NCI-H146 (cell line): ENCODE measurements around the gene ASAP2.
"Not testable (repeated sequence)": the region's sequence is repeated elsewhere in the genome, so short reads cannot be mapped to it uniquely, and the experiment has no call there.

Experiments
- DNase-seq: peaks from one replicate; lab custom pipeline; 2025; lab: John Stamatoyannopoulos, UW

Gene ASAP2

GRCh38 chr2:9380702-9381628, 174.4 kb downstream of the ASAP2 start:
- DNase-seq: no peak

- DNase-seq: no peak
Observed at GRCh38 chr2:9382604-9383235, 176.1 kb downstream of the ASAP2 start.

GRCh38 chr2:9384521-9384920, 177.9 kb downstream of the ASAP2 start:
- no peak for DNase-seq

- no peak for DNase-seq
Observed at GRCh38 chr2:9385841-9386240, 179.2 kb downstream of the ASAP2 start.

GRCh38 chr2:9388199-9388681, 181.6 kb downstream of the ASAP2 start:
- no peak for DNase-seq

- DNase-seq: no peak
Observed at GRCh38 chr2:9388950-9389911, 182.6 kb downstream of the ASAP2 start.

GRCh38 chr2:9390151-9390850, 183.7 kb downstream of the ASAP2 start:
- DNase-seq: no peak

GRCh38 chr2:9390991-9391390, 184.4 kb downstream of the ASAP2 start:
- DNase-seq: no peak

GRCh38 chr2:9391961-9392720, 185.5 kb downstream of the ASAP2 start:
- DNase-seq: no peak

- DNase-seq: peak; percentile 47
Observed at GRCh38 chr2:9392898-9393765, 186.5 kb downstream of the ASAP2 start.

- DNase-seq: no peak
Observed at GRCh38 chr2:9394816-9395215, 188.2 kb downstream of the ASAP2 start.

GRCh38 chr2:9397201-9397600, 190.6 kb downstream of the ASAP2 start:
- no peak for DNase-seq

- not testable (repeated sequence) for DNase-seq
Observed at GRCh38 chr2:9398251-9398650, 191.6 kb downstream of the ASAP2 start.

GRCh38 chr2:9398881-9399780, 192.5 kb downstream of the ASAP2 start:
- DNase-seq: no peak

GRCh38 chr2:9400268-9401058, 193.9 kb downstream of the ASAP2 start:
- no peak for DNase-seq

- no peak for DNase-seq
Observed at GRCh38 chr2:9401059-9401547, 194.5 kb downstream of the ASAP2 start.

GRCh38 chr2:9401646-9402371, 195.2 kb downstream of the ASAP2 start:
- DNase-seq: no peak
